HepG2 (cell line): ENCODE results near the gene RIBC1. TPM values are rescaled to one million over a fixed set of nuclear protein-coding genes. Genes with fewer than 3 reads are reported as not detected.

Source experiments
- ATAC-seq: fragments of 200-7000 bp; cut with Tn5 transposase; 3 replicates; pipeline ENCODE4 v1.9.1; 2020; ENCODE audit warnings: mild to moderate bottlenecking, moderate library complexity
- BruUV-seq: library from RNA; stranded (reverse); fragments of 400-500 nt; replicated peaks from 2 replicates; lab custom pipeline; 2021; lab: Mats Ljungman, UMichigan
- CTCF ChIA-PET: fragments of 300-600 bp; formaldehyde crosslinking; extraction: SDS; loops from one replicate; lab custom pipeline; 2021; ENCODE audit warnings: low total read pairs, inconsistent platforms, low intra/inter-chr PET ratio; lab: Yijun Ruan, JAX
- POLR2A ChIA-PET: fragments of 350-600 bp; sonication (Branson Sonifier 250); formaldehyde crosslinking; loops from one replicate; lab custom pipeline; 2020; ENCODE audit warnings: antibody characterized with exemption, inconsistent platforms; lab: Yijun Ruan, JAX
- DNase-seq: peaks from one replicate; pipeline ENCODE4 v3.0.0-alpha.2; 2015; ENCODE audit warnings: low spot score
- FAIRE-seq: peaks from 3 replicates; lab custom pipeline; 2011; peaks lifted over from hg19 to GRCh38; lab: Jason Lieb, UNC
- H2AFZ ChIP-seq: one replicate; pipeline ENCODE4 v1.6.1; 2011; ENCODE audit warnings: low read length, inconsistent platforms
- H3K27ac ChIP-seq: fragments of 300-600 bp; 3 replicates; pipeline ENCODE4 v1.8.0; 2011; ENCODE audit warnings: mixed run types, mild to moderate bottlenecking, mixed read lengths, low read length, inconsistent platforms; ENCODE audit not compliant: insufficient read depth; ENCODE audit errors: extremely low read length
- H3K27me3 ChIP-seq, 2 experiments: fragments of 200-600 bp in 1 of 2; 2 replicates in 1 of 2; 3 replicates in 1 of 2; pipeline versions ENCODE4 v1.6.0 to v1.8.0; 2011; ENCODE audit warnings: low read length in 2 of 2, mild to moderate bottlenecking in 2 of 2, moderate library complexity in 2 of 2, inconsistent platforms in 1 of 2; ENCODE audit not compliant: insufficient read depth in 2 of 2, control insufficient read depth in 1 of 2
- H3K36me3 ChIP-seq, 2 experiments: fragments of 200-600 bp in 1 of 2; replicated peaks in 1 of 2; 2 replicates in 1 of 2; 3 replicates in 1 of 2; pipeline versions ENCODE4 v1.5.1 to v1.8.0; 2011; ENCODE audit warnings: low read length in 2 of 2, inconsistent platforms in 1 of 2; ENCODE audit not compliant: insufficient read depth in 2 of 2, control insufficient read depth in 1 of 2
- H3K4me1 ChIP-seq: 2 replicates; pipeline ENCODE4 v1.5.1; 2012; ENCODE audit warnings: low read length, inconsistent platforms; ENCODE audit not compliant: insufficient read depth
- H3K4me2 ChIP-seq: 2 replicates; pipeline ENCODE4 v1.6.0; 2011; ENCODE audit warnings: low read depth, low read length, inconsistent platforms
- H3K4me3 ChIP-seq, 3 experiments: fragments of 200-600 bp in 1 of 3; sonication (generic), shearing (Covaris generic) in 1 of 3; replicated peaks in 1 of 3; 2 replicates each; pipeline ENCODE4 v1.5.1; 2011 to 2016; ENCODE audit warnings: low read length in 3 of 3, inconsistent platforms in 2 of 3, low read depth in 2 of 3, mild to moderate bottlenecking in 2 of 3, control low read depth in 1 of 3, mixed read lengths in 1 of 3; ENCODE audit not compliant: insufficient read depth in 1 of 3
- H3K79me2 ChIP-seq: one replicate; pipeline ENCODE4 v1.6.1; 2011; ENCODE audit warnings: low read length, inconsistent platforms; ENCODE audit not compliant: insufficient read depth
- H3K9ac ChIP-seq: 2 replicates; pipeline ENCODE4 v1.6.0; 2011; ENCODE audit warnings: mild to moderate bottlenecking, low read depth, low read length, inconsistent platforms; ENCODE audit not compliant: insufficient read depth
- H3K9me3 ChIP-seq: 2 replicates; pipeline ENCODE4 v1.5.1; 2012; ENCODE audit warnings: mild to moderate bottlenecking, low read length
- H4K20me1 ChIP-seq: 2 replicates; pipeline ENCODE4 v1.6.0; 2011; ENCODE audit warnings: inconsistent platforms, mild to moderate bottlenecking, low read length, moderate library complexity; ENCODE audit not compliant: insufficient read depth
- HNF1B ChIP-seq: sonication (generic); formaldehyde crosslinking; IDR thresholded peaks from 2 replicates; pipeline ENCODE4 v1.5.1; 2020; ENCODE audit warnings: mild to moderate bottlenecking, moderate library complexity, missing genetic modification reagents
- NFKB2 ChIP-seq: sonication (generic); formaldehyde crosslinking; IDR thresholded peaks from 2 replicates; pipeline ENCODE4 v1.4.0; 2020; ENCODE audit warnings: missing genetic modification reagents, borderline replicate concordance
- PHF21A ChIP-seq: sonication (generic); formaldehyde crosslinking; IDR thresholded peaks from 2 replicates; pipeline ENCODE4 v1.5.0; 2020; ENCODE audit warnings: mild to moderate bottlenecking, missing genetic modification reagents
- POGZ ChIP-seq: sonication (generic); formaldehyde crosslinking; IDR thresholded peaks from 2 replicates; pipeline ENCODE4 v1.4.0; 2020; ENCODE audit warnings: mild to moderate bottlenecking, missing genetic modification reagents
- PREB ChIP-seq: sonication (generic); formaldehyde crosslinking; IDR thresholded peaks from 2 replicates; pipeline ENCODE4 v1.4.0; 2020; ENCODE audit warnings: missing genetic modification reagents
- RCOR2 ChIP-seq: IDR thresholded peaks from 2 replicates; pipeline ENCODE4 v1.6.1; 2016; ENCODE audit warnings: missing biosample characterization, missing genetic modification reagents
- REPIN1 ChIP-seq: sonication (generic); formaldehyde crosslinking; IDR thresholded peaks from 2 replicates; pipeline ENCODE4 v1.8.0; 2022; ENCODE audit warnings: missing genetic modification reagents, low read depth, mild to moderate bottlenecking, borderline replicate concordance
- ZNF101 ChIP-seq: sonication (generic); formaldehyde crosslinking; IDR thresholded peaks from 2 replicates; pipeline ENCODE4 v1.4.0; 2020; ENCODE audit warnings: mild to moderate bottlenecking, low read depth, missing genetic modification reagents, borderline replicate concordance
- ZNF3 ChIP-seq: IDR thresholded peaks from 2 replicates; pipeline ENCODE4 v1.7.0; 2017; ENCODE audit warnings: inconsistent platforms
- WGBS: methylation state at CpG from one replicate; pipeline ENCODE4 v1.1.6; 2017; ENCODE audit warnings: low lambda C conversion rate; 5-methylcytosine and 5-hydroxymethylcytosine counted together
- in situ Hi-C: cut with HindIII; loops from 2 replicates; pipeline ENCODE4 v1.10.0; 2017; ENCODE audit warnings: low pct_unique_long_range_greater_than_20kb; ENCODE audit not compliant: extremely low pct_ligation_motif_present
- intact Hi-C: fragments of 100-400 bp; cut with micrococcal nuclease; formaldehyde crosslinking; loops from one replicate; pipeline ENCODE4 v1.10.0; 2022; ENCODE audit not compliant: unreplicated experiment
- polyA plus RNA-seq, 8 experiments: library from polyadenylated mRNA; depleted of rRNA in 3 of 8; stranded (reverse) in 7 of 8; unstranded in 1 of 8; fragments of >200 nt; fragmentation: Illumina TruSeq in 4 of 8; extraction: Trizol in 4 of 8; gene quantifications; 2 replicates each; pipeline versions ENCODE4 v1.2.1 to v1.2.3, GENCODE V29; 2011 to 2016; ENCODE audit warnings: low read depth in 4 of 8, missing spikeins in 1 of 8, mixed read lengths in 1 of 8; ENCODE audit not compliant: insufficient read depth in 1 of 8
- total RNA-seq, 5 experiments: library from RNA; depleted of rRNA; stranded (reverse); fragments of >200 nt; fragmentation: Illumina TruSeq; extraction: Trizol; gene quantifications; 2 replicates each; pipeline ENCODE4 v1.2.3, GENCODE V29; 2016; ENCODE audit warnings: low read depth in 1 of 5

RIBC1 gene
- total and polyA plus RNA-seq, 2 of the 13 experiments (the other 11 are each of a cell fraction or from before 2014, with no cell fraction given): 0.55 TPM; not detected in 1

- intact Hi-C loops: no loop called here
Observed at GRCh38 chrX:53471346-53471745, 48.7 kb downstream of the RIBC1 start.

More at GRCh38 chrX:53471346-53471745, 48.7 kb downstream of the RIBC1 start:
- H3K79me2 ChIP-seq: no peaks in the 10 kb centered on the region
- DNase-seq (no peak), ATAC-seq (no peak), FAIRE-seq (no peak)
- in situ Hi-C loops: no loop called here
- H3K36me3 ChIP-seq: no peaks in the 10 kb centered on the region
- WGBS: 87% methylated on average over 1 of the region's 3 CpGs
- no peak overlapping the region for H3K4me2 ChIP-seq
- H3K4me1 ChIP-seq: no peaks in the 10 kb centered on the region
- H3K9me3 ChIP-seq: no peaks in the 10 kb centered on the region
- BruUV-seq: no TSS peak
- no peak overlapping the region for H3K4me3 ChIP-seq
- ChIA-PET POLR2A (no interaction called here), CTCF (no interaction called here)
- H3K27ac ChIP-seq: no peak overlapping the region
- H3K9ac ChIP-seq: no peak overlapping the region
- no peak for TF ChIP-seq ZNF101 (CRISPR knock-in tag)
- TF ChIP-seq ZNF3: no peak
- no peak for TF ChIP-seq POGZ
- TF ChIP-seq PREB (CRISPR knock-in tag): no peak
- TF ChIP-seq HNF1B (CRISPR knock-in tag): no peak
- no peak for TF ChIP-seq PHF21A
- no peak for TF ChIP-seq NFKB2 (CRISPR knock-in tag)
- no peak for TF ChIP-seq REPIN1 (CRISPR knock-in tag)
- TF ChIP-seq RCOR2 (CRISPR knock-in tag): no peak
- H3K27me3 ChIP-seq: no peaks in the 10 kb centered on the region
- H4K20me1 ChIP-seq: no peaks in the 10 kb centered on the region
- no peak overlapping the region for H2AFZ ChIP-seq
